NB4 (cell line): ENCODE results near the gene RCAN2.

Experiments used
- DNase-seq: peaks from one replicate; pipeline ENCODE4 v3.0.0; 2010; ENCODE audit warnings: low read depth
- H3K4me3 ChIP-seq: one replicate; pipeline ENCODE4 v1.5.1; 2011; ENCODE audit warnings: mild to moderate bottlenecking, low read depth, low read length, moderate library complexity
- CTCF ChIP-seq: IDR thresholded peaks from one replicate; pipeline ENCODE4 v1.5.1; 2012; ENCODE audit warnings: low read depth, low read length
- MYC ChIP-seq: IDR thresholded peaks from 2 replicates; pipeline ENCODE4 v1.6.1; 2011; ENCODE audit warnings: low read depth, low read length
- POLR2A ChIP-seq: IDR thresholded peaks from 2 replicates; pipeline ENCODE4 v1.6.1; 2011; ENCODE audit warnings: mild to moderate bottlenecking; ENCODE audit not compliant: insufficient read length; ENCODE audit errors: extremely low read depth
- TF ChIP-seq, protein P1 (sequence below): IDR thresholded peaks from 2 replicates; pipeline ENCODE4 v1.6.1; 2011; ENCODE audit warnings: low read depth, low read length

RCAN2 gene

GRCh38 chr6:46453741-46454316 is 37.4 kb downstream of the RCAN2 start:
- TF ChIP-seq, protein P1, sequence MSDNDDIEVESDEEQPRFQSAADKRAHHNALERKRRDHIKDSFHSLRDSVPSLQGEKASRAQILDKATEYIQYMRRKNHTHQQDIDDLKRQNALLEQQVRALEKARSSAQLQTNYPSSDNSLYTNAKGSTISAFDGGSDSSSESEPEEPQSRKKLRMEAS = no peak
- no peak for TF ChIP-seq CTCF
- no peak for TF ChIP-seq MYC
- TF ChIP-seq POLR2A = no peak
- DNase-seq = no peak
- H3K4me3 ChIP-seq = no peak overlapping the region

- TF ChIP-seq POLR2A (no peak), CTCF (no peak), MYC (no peak)
- TF ChIP-seq, protein P1 = no peak
- no peak for DNase-seq
- no peak overlapping the region for H3K4me3 ChIP-seq
Observed at GRCh38 chr6:46453216-46453615, 38.0 kb downstream of the RCAN2 start.

GRCh38 chr6:46452312-46452917 is 38.8 kb downstream of the RCAN2 start:
- no peak for DNase-seq
- TF ChIP-seq POLR2A (no peak), CTCF (no peak), MYC (no peak)
- TF ChIP-seq, protein P1 = no peak
- H3K4me3 ChIP-seq = no peak overlapping the region

GRCh38 chr6:46451343-46451742 is 39.9 kb downstream of the RCAN2 start:
- DNase-seq = no peak
- H3K4me3 ChIP-seq = no peak overlapping the region
- TF ChIP-seq MYC (no peak), POLR2A (no peak), CTCF (no peak)
- TF ChIP-seq, protein P1 = no peak

GRCh38 chr6:46444772-46445454 is 46.3 kb downstream of the RCAN2 start:
- DNase-seq = no peak
- no peak overlapping the region for H3K4me3 ChIP-seq
- TF ChIP-seq POLR2A (no peak), MYC (no peak), CTCF (no peak)
- TF ChIP-seq, protein P1 = no peak
